HG03565 (cell line): ENCODE measurements around the gene AP5B1.
"Not testable (repeated sequence)": the region's sequence is repeated elsewhere in the genome, so short reads cannot be mapped to it uniquely, and the experiment has no call there.

Experiments used
- ATAC-seq: cut with Tn5 transposase; IDR thresholded peaks from one replicate; pipeline ENCODE4 v1.9.1; 2021; ENCODE audit warnings: mild to moderate bottlenecking, moderate library complexity; ENCODE audit not compliant: unreplicated experiment

The AP5B1 gene

DNA sequence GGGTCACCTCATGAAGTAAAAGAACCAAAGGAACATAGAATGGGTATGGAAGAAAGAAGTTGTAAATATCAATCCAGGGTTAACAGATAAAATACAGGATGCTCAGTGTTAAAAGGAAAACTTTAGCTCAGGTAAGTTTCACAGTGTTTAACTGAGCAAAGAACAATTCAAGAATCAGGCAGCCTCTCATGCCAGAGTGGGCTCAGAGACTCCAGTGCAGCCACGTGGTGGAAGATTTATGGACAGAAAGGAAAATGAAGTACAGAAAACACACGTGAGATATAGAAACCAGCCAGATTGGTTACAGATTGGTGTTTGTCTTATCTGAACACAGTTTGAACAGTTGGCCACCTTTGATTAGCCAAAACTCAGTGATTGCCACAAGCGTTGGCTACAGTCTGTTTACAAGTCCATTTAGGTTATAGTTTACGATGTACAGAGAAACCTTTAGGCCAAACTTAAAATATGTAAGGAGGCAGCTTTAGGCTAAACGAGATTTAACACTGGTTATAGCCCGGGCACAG lies 9.1 kb downstream of the AP5B1 start:
- ATAC-seq = no peak

DNA sequence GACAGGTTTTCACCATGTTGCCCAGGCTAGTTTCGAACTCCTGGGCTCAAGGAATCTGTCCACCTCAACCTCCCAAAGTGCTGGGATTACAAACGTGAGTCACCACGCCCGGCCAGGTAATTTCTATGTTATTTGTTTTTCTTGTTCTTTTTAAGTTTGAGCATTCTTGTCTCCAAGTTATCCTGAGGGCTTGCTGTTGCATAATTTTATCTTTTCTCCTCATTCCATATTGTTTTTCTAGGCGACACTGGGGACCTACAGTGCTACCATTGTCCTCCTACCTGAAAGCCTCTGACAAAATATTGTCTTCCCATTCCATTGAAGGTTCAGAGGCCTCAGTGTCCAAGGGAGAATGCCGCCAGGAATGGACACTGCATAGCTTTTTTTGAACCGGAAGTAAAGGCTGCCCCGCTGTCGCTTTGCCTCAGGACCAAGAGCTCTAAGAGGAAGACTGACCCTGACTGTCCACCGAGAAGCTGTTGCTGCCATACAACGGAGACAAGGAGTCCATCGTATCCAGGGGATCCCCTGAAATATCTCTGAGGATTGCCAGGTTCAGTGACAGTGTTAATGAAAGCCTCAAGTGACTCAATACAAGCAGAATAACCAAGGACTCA lies 9.7 kb downstream of the AP5B1 start:
- ATAC-seq = no peak

- not testable (repeated sequence) for ATAC-seq
Measured at GRCh38 chr11:65767806-65768205, 13.0 kb downstream of the AP5B1 start.

DNA sequence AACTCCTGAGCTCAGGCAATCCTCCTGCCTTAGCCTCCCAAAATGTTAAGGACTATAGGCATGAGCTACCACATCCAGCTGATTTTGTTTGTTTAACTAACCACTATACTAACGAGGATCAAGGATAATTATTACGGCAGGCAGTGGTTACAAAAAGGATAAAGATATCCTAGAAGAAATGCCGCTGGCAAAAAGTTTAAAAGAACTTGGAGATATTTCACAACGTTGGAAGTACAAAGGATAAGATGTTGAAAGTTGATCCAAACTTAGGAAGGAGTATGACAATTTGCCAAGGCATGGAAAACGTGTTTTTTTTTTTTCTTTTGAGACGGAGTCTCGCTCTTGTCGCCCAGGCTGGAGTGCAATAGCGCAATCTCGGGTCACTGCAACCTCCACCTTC lies 13.4 kb downstream of the AP5B1 start:
- no peak for ATAC-seq

- ATAC-seq = no peak
Measured at GRCh38 chr11:65766535-65766934, 14.2 kb downstream of the AP5B1 start.

DNA sequence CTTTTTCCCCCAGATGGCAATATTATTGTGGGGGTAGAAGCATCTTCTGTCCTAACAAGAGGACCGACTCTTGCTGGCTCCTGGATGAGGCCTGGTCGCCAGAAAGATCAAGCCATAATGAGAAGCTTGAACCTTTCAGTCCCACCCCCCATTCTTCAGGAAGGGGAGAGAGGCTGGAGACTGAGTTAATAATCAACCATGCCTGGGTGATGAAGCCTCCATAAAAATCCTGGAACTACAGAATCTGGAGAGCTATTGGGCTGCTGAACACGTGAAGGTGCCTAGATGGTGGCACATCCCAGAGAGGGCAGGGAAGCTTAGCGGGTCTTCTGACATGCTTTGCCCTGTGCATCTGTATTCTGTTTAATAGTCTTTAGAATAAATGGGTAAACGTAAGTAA lies 16.3 kb downstream of the AP5B1 start:
- no peak for ATAC-seq

- ATAC-seq = not testable (repeated sequence)
Measured at GRCh38 chr11:65762816-65763215, 18.0 kb downstream of the AP5B1 start.

DNA sequence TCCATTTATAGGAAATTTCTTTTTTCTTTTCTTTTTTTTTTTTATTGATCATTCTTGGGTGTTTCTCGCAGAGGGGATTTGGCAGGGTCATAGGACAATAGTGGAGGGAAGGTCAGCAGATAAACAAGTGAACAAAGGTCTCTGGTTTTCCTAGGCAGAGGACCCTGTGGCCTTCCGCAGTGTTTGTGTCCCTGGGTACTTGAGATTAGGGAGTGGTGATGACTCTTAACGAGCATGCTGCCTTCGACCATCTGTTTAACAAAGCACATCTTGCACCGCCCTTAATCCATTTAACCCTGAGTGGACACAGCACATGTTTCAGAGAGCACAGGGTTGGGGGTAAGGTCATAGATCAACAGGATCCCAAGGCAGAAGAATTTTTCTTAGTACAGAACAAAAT lies 18.6 kb downstream of the AP5B1 start:
- not testable (repeated sequence) for ATAC-seq

DNA sequence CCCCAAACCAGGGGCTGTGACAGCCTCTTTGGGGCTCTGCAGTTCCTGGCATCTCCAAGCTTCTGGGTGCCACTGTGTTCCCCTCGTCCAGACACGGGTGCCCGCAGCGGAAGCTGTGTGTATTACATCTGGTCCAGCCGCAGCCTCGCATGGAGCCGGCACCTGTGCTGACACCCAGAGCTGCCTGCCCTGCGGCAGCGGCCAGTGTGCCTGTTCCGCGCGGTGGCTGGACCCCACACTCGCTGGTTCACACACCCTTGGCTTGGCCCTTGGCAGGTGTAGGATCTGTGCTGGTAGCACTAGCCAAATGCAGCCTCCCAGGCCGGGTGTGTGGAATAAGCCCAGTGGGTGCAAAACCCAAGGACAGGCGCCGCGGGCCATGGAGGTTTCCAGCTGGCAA lies 35.7 kb downstream of the AP5B1 start:
- no peak for ATAC-seq

- no peak for ATAC-seq
Measured at GRCh38 chr11:65744699-65745042, 36.1 kb downstream of the AP5B1 start.

GRCh38 chr11:65744026-65744698 lies 36.6 kb downstream of the AP5B1 start:
- no peak for ATAC-seq

DNA sequence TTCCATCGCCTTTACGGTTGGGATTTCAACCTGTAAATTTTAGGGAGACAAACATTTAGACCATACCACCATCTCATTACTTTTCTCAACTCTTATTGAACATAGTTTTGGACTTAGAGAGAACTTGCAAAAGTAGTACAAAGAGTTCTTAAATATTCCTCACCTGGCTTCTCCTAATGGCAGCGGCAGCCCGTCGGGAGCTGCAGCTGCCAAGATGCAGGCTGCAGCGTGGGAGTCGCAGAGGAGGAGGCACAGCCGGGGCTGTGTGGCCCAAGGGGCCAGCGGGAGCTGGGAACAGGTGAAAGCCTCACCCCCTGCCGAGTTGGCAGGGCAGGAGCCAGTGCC lies 37.1 kb downstream of the AP5B1 start:
- no peak for ATAC-seq

DNA sequence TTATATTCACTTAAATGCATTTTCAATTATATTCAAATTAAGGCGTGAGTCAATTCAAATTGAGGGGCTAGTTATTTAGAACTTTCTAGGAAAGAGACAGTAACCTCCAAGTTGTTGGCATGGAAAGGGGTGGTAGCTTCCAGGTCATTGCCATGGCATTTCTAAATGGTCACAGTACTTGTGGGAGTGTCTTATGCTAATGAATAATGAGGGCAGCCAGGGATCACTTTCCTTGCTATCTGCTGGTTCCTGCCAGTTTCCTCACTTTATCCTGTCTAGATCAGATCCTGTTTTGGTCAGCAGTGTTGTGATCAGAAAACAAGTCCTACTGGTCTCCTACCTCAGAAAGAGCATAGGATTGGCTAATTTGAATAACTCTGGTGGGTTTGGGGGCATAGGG lies 38.4 kb downstream of the AP5B1 start:
- ATAC-seq = no peak

GRCh38 chr11:65741185-65741584 lies 39.6 kb downstream of the AP5B1 start:
- ATAC-seq = no peak

DNA sequence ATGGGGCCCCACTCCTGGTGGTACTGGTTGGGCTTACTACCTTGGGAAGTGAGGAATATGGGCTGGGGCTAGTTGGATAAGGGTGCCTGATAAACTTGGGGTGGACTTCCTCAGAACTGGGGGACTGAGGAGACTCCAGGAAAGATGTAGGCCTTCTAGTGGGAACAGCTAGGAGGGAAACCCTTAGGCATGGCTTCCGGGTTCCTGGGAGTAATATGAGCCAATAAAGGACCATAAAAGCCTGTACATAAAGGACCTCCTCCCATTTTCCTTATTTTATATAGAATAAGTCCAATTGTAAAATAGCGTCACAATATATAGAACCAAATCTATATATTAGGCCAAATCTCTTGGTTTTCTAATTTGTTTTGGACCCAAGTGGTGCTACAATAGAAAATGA lies 41.8 kb downstream of the AP5B1 start:
- ATAC-seq = no peak

DNA sequence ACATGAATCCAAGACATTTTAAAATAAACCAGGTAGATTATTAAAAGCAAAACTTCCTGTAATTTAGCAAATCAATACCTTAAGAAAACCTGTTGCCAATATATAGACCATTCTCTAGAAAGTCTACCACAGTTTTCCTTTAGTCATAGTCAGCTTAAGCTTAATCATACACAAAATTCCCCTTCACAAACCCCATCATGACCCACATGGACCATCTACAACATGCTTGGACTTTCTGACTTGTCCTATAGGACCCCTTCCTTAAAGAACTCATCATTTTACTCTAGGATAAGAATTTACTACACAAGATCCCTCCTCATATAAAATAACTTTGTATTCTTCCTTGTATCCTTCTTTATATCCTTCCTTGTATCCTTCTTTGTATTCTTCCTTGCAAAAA lies 44.0 kb downstream of the AP5B1 start:
- no peak for ATAC-seq

DNA sequence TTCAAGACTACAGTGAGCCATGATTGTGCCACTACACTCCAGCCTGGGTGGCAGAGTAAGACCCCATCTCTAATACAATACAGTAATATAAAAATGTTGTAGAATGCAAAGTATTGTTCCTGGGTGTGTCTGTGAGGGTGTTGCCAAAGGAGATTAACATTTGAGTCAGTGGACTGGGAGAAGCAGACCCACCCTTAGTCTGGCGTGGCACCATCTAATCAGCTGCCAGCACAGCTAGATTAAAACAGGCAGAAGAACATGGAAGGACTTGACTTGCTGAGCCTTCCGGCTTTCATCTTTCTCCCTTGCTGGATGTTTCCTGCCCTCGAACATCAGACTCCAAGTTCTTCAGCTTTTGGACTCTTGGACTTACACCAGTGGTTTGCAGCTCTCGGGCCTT lies 45.7 kb downstream of the AP5B1 start:
- ATAC-seq = not testable (repeated sequence)

- ATAC-seq = no peak
Measured at GRCh38 chr11:65730461-65730860, 50.3 kb downstream of the AP5B1 start.

- no peak for ATAC-seq
Measured at GRCh38 chr11:65727865-65728264, 52.9 kb downstream of the AP5B1 start.

GRCh38 chr11:65726660-65727059 lies 54.1 kb downstream of the AP5B1 start:
- no peak for ATAC-seq
